HG03457 (cell line): ENCODE data around the gene GRIP1.

Source experiments
- ATAC-seq: cut with Tn5 transposase; IDR thresholded peaks from one replicate; pipeline ENCODE4 v1.9.1; 2021; ENCODE audit warnings: moderate number of reproducible peaks; ENCODE audit not compliant: unreplicated experiment

The GRIP1 gene

GRCh38 chr12:66692986-66693385, 14.1 kb upstream of the GRIP1 start:
- ATAC-seq, result no peak

GRCh38 chr12:66692170-66692569, 13.3 kb upstream of the GRIP1 start:
- ATAC-seq, result no peak

GRCh38 chr12:66688846-66689439, 10.1 kb upstream of the GRIP1 start:
- ATAC-seq, result peak; percentile 68

GRCh38 chr12:66684222-66684621, 5.3 kb upstream of the GRIP1 start:
- no peak for ATAC-seq

DNA sequence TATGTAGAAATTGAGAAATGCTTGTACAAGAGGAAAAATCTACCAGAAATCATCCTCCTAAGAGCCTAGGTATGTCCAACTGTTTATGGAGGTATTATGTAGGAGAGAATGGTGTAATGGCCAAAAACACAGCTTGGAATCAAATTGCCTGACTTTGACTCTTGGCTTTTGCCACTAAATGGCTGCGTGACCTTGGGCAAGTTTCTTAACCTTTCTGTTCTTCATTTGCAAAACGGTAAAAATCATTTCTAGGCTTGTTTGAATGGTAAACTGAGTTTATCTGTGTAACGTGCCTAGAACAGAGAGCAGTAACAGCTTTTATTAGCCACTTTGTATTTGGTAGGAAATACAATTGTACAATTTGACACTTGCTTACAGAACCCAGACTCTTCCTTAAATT, 4.9 kb upstream of the GRIP1 start:
- no peak for ATAC-seq

- ATAC-seq, result no peak
These were observed 4.2 kb upstream of the GRIP1 start for GRCh38 chr12:66683073-66683472.

GRCh38 chr12:66679461-66680084, 697 bp upstream of the GRIP1 start:
- no peak for ATAC-seq

DNA sequence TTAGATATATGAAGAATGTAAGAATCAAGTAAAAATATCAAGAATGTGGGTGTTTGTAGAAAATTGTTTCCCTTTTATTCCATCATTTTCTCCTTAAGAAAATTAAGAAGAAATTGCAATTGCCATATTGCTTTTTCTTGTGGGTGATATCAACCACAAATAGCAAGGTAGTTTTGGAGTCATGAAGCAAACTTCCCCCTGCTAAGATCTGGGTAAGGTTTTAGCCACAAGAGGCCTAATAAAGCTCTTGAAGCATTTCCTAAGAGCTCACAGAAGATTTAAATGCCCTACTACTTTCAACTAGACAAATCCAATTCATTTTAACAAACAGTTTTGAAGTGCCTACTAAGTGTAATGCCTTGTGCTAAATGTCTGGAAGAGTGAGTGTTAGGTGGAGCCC, 2.6 kb downstream of the GRIP1 start:
- ATAC-seq, result no peak

DNA sequence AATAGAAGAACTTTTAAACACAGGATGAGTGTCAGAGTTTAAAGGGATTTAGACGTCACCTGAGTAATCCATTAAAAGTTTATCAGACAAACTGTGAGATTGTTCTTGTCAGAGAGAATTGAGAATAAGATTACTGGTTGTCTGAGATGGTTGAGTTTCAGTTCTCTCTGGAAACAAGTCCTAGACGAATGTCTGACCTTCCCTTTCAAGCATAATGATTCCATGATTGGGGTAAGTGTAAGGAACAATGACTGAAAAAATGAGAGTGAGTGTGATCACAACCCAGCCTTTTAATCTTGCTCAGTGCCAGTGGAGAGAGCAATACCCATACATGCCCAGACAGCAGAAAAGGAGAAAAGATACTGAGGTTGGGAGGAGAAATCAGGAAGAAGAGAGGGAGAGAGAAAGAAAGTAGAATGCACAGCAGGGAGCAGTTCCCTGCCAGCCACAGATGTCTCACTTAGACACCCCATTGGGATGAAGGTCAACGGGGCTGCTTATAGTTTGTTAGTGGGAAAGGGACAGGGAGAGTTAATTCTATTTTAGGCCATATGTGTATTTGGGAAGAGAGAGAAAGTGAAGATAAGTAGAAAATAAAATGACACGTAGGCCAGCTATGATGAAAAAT, 4.3 kb downstream of the GRIP1 start:
- no peak for ATAC-seq

- ATAC-seq, result no peak
These were observed 9.3 kb downstream of the GRIP1 start for GRCh38 chr12:66669541-66669940.

DNA sequence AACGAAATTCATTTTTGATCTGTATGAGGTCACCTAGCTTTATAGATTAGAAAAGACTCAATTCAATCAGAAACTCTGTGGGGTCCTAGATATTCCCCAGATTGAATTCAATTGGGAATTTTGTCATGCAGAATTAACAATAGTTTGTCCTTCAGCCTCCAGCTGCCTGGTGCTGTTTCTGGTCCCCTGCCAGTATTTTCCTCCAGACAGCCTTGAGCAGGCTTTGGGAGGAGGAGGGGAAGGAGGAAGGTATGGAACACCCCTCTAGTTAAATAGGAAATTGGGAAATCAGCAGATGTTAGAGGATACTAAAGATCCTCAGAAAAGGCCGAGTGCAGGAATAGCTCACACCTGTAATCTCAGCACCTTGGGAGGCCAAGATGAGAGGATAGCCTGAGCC, 10.6 kb downstream of the GRIP1 start:
- no peak for ATAC-seq

DNA sequence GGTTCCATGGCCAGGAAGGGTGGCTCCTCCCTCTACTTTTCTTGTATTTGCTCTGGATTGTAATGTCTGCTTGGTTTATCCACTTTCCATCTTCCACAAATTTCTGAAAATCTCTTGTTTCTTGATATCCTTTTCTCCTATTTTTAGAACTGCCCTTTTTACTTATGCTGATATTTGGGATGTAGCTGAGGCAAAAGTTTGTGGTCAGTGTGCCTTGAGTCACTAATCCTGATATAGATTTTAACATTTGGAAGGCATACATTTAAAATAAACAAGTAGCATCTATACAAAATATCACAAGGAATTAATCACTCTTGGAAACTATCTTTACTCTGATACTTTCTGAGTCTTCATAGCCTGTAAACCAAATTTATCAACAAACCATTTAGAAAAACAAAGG, 11.0 kb downstream of the GRIP1 start:
- ATAC-seq, result no peak

- ATAC-seq, result no peak
These were observed 12.4 kb downstream of the GRIP1 start for GRCh38 chr12:66666481-66666880.

GRCh38 chr12:66665435-66665985, 13.4 kb downstream of the GRIP1 start:
- no peak for ATAC-seq

- no peak for ATAC-seq
These were observed 14.8 kb downstream of the GRIP1 start for GRCh38 chr12:66664076-66664475.

DNA sequence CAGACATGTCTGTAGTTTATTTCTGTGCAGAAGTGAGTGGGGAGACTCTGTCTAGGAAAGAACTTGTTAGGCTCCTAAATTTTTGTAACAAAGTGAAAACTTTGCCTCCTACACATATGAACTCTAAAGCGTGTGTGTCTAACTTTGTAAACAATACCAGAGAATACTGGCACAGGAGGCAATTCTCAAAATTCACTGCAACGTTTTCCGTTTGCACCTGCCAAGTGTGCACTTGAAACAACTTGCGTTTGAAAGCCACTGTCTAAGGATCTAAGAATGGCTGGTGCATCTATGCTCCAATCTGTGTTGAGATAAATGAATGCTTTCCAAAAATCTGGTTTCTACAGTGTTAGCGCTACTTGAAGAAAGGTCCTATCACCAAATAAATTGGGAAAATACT, 15.3 kb downstream of the GRIP1 start:
- no peak for ATAC-seq

- no peak for ATAC-seq
These were observed 16.1 kb downstream of the GRIP1 start for GRCh38 chr12:66662729-66663128.

- no peak for ATAC-seq
These were observed 16.7 kb downstream of the GRIP1 start for GRCh38 chr12:66662179-66662578.

GRCh38 chr12:66661357-66661756, 17.5 kb downstream of the GRIP1 start:
- no peak for ATAC-seq

- no peak for ATAC-seq
These were observed 25.1 kb downstream of the GRIP1 start for GRCh38 chr12:66653796-66654195.

GRCh38 chr12:66648033-66648735, 30.7 kb downstream of the GRIP1 start:
- no peak for ATAC-seq
